Colonic mucosa (tissue), 4 donors: ENCODE measurements around the gene HPSE. TPM values are rescaled to one million over a fixed set of nuclear protein-coding genes. Genes with fewer than 3 reads are reported as not detected.

Source experiments
- DNase-seq: peaks from one replicate; pipeline ENCODE4 v3.0.0-alpha.2; 2020
- H3K27ac ChIP-seq: fragments of 200-600 bp; one replicate; pipeline ENCODE4 v1.8.0; 2021
- H3K27me3 ChIP-seq: fragments of 200-600 bp; one replicate; pipeline ENCODE4 v1.8.0; 2021
- H3K36me3 ChIP-seq: fragments of 200-600 bp; one replicate; pipeline ENCODE4 v1.8.0; 2021
- H3K4me1 ChIP-seq: fragments of 200-600 bp; one replicate; pipeline ENCODE4 v1.8.0; 2021; ENCODE audit warnings: mild to moderate bottlenecking
- H3K4me3 ChIP-seq: fragments of 200-600 bp; one replicate; pipeline ENCODE4 v1.8.0; 2021
- H3K9ac ChIP-seq, 2 donors: one replicate each; pipeline ENCODE4 v1.7.0; 2013; ENCODE audit warnings: control low read depth in 2 of 2, low read depth in 2 of 2, low read length in 2 of 2
- H3K9me3 ChIP-seq: fragments of 200-600 bp; one replicate; pipeline ENCODE4 v1.8.0; 2021
- CTCF ChIP-seq: fragments of 200-600 bp; IDR thresholded peaks from one replicate; pipeline ENCODE4 v1.8.0; 2022; ENCODE audit warnings: antibody characterized with exemption, mild to moderate bottlenecking
- intact Hi-C: fragments of 100-400 bp; cut with DNase I; formaldehyde crosslinking; loops from one replicate; pipeline ENCODE4 v1.14.1; 2022
- total RNA-seq, 2 donors: library from RNA; stranded (reverse); fragmentation: NEBNext Ultra II Directional in 1 of 2; extraction: Animal tissue kit (Norgen Biotek cat#: 25700) in 1 of 2; gene quantifications; one replicate each; pipeline ENCODE4 v1.2.1, GENCODE V29; 2021
- donor health status: healthy.
- donor health status: DM: no; HTN: no; CAD: no.
- donor health status: DM: no; HTN: no; CAD: no.

HPSE gene
- total RNA-seq, 2 donors from 2014 or later: 11.7 to 16.7 TPM

- Histone ChIP-seq H3K9me3 (no peaks in the 10 kb centered on the region), H3K9ac (no peak overlapping the region), H3K4me1 (no peaks in the 10 kb centered on the region), H3K27ac (no peak overlapping the region), H3K36me3 (no peaks in the 10 kb centered on the region), H3K4me3 (no peak overlapping the region), H3K27me3 (no peaks in the 10 kb centered on the region)
- no peak for DNase-seq
- TF ChIP-seq CTCF: no peak
- intact Hi-C loops: no loop called here
These were observed 18.9 kb upstream of the HPSE start for GRCh38 chr4:83353516-83353915.

GRCh38 chr4:83348074-83348473 is 13.4 kb upstream of the HPSE start:
- TF ChIP-seq CTCF: no peak
- Histone ChIP-seq H3K27ac (no peak overlapping the region), H3K4me3 (no peak overlapping the region), H3K9ac (no peak overlapping the region), H3K27me3 (no peaks in the 10 kb centered on the region), H3K36me3 (no peaks in the 10 kb centered on the region), H3K4me1 (no peaks in the 10 kb centered on the region), H3K9me3 (no peaks in the 10 kb centered on the region)
- intact Hi-C loops: no loop called here
- no peak for DNase-seq

GRCh38 chr4:83342476-83342875 is 7.8 kb upstream of the HPSE start:
- Histone ChIP-seq H3K9ac (no peak overlapping the region), H3K4me3 (no peak overlapping the region), H3K4me1 (no peaks in the 10 kb centered on the region), H3K9me3 (no peaks in the 10 kb centered on the region), H3K27me3 (no peaks in the 10 kb centered on the region), H3K36me3 (no peaks in the 10 kb centered on the region), H3K27ac (no peak overlapping the region)
- DNase-seq: no peak
- no peak for TF ChIP-seq CTCF
- intact Hi-C loops: no loop called here

GRCh38 chr4:83340692-83341343 is 6.2 kb upstream of the HPSE start:
- Histone ChIP-seq H3K4me3 (no peak overlapping the region), H3K36me3 (no peaks in the 10 kb centered on the region), H3K4me1 (no peaks in the 10 kb centered on the region), H3K9me3 (no peaks in the 10 kb centered on the region), H3K27me3 (no peaks in the 10 kb centered on the region), H3K27ac (no peak overlapping the region), H3K9ac (no peak overlapping the region)
- DNase-seq: no peak
- intact Hi-C loops: no loop called here
- TF ChIP-seq CTCF: no peak

- DNase-seq: no peak
- TF ChIP-seq CTCF: no peak
- Histone ChIP-seq H3K27me3 (no peaks in the 10 kb centered on the region), H3K36me3 (no peaks in the 10 kb centered on the region), H3K9ac (no peak overlapping the region), H3K4me1 (peaks cover 3% of the 10 kb centered on the region), H3K27ac (no peak overlapping the region), H3K9me3 (no peaks in the 10 kb centered on the region), H3K4me3 (no peak overlapping the region)
- intact Hi-C loops: no loop called here
These were observed 4.9 kb upstream of the HPSE start for GRCh38 chr4:83339573-83339972.
